ENCODE results near the gene SURF4. TPM values are rescaled to one million over a fixed set of nuclear protein-coding genes. Genes with fewer than 3 reads are reported as not detected.

Gene SURF4
- total and polyA plus RNA-seq, 2 of the 13 experiments (the other 11 are each of a cell fraction or from before 2014, with no cell fraction given): 220 to 265 TPM

GRCh38 chr9:133421615-133422542 is 46.0 kb upstream of the SURF4 start, which contains the start of gene ADAMTS13 (continued):
- no peak for TF ChIP-seq SKI (IDR thresholded peaks at IDR 0.05; ENCODE audit: partially characterized antibody)
- TF ChIP-seq ZNF609 (CRISPR knock-in tag; IDR thresholded peaks at IDR 0.05; ENCODE audit: borderline replicate concordance): peak; percentile 37; the same call in 1 of the 2 replicates
- TF ChIP-seq ZSCAN29 (CRISPR knock-in tag; conservative IDR thresholded peaks at IDR 0.05): 0 out of 2 replicates have a peak, but pooled peaks have one; percentile 27
- peak; percentile 15; the same call in 1 of the 2 replicates for TF ChIP-seq ZMYM3 (CRISPR knock-in tag; IDR thresholded peaks at IDR 0.05)
- TF ChIP-seq KAT8 (CRISPR knock-in tag; IDR thresholded peaks at IDR 0.05): 0 out of 2 replicates have a peak, but pooled peaks have one; percentile 22
- TF ChIP-seq STAG1 (CRISPR knock-in tag; IDR thresholded peaks at IDR 0.05): peak; percentile 3; the same call in 1 of the 2 replicates
- TF ChIP-seq ESRRA (CRISPR knock-in tag; IDR thresholded peaks at IDR 0.05; ENCODE audit: low read depth): no peak
- TF ChIP-seq ZBTB38 (CRISPR knock-in tag; IDR thresholded peaks at IDR 0.05): 0 out of 2 replicates have a peak, but pooled peaks have one; percentile 4
- no peak for TF ChIP-seq LCORL (IDR thresholded peaks at IDR 0.05)
- TF ChIP-seq LCORL (CRISPR knock-in tag; IDR thresholded peaks at IDR 0.05): peak; percentile 51; the same call in 1 of the 2 replicates
- TF ChIP-seq, protein P1, sequence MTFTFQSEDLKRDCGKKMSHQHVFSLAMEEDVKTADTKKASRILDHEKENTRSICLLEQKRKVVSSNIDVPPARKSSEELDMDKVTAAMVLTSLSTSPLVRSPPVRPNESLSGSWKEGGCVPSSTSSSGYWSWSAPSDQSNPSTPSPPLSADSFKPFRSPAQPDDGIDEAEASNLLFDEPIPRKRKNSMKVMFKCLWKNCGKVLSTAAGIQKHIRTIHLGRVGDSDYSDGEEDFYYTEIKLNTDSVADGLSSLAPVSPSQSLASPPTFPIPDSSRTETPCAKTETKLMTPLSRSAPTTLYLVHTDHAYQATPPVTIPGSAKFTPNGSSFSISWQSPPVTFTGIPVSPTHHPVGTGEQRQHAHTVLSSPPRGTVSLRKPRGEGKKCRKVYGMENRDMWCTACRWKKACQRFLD (CRISPR knock-in tag; IDR thresholded peaks at IDR 0.05; ENCODE audit: borderline replicate concordance): peak; percentile 69; the same call in 1 of the 2 replicates
- TF ChIP-seq ZNF232 (CRISPR knock-in tag; IDR thresholded peaks at IDR 0.05; ENCODE audit: borderline replicate concordance): no peak
- no peak for TF ChIP-seq CENPT (CRISPR knock-in tag; IDR thresholded peaks at IDR 0.05; ENCODE audit: low read depth)
- 0 out of 2 replicates have a peak, but pooled peaks have one; percentile 9 for TF ChIP-seq ELF3 (CRISPR knock-in tag; IDR thresholded peaks at IDR 0.05)
- no peak for TF ChIP-seq GABPA (IDR thresholded peaks at IDR 0.05; ENCODE audit: low read depth, low read length)
- peak; percentile 55 for TF ChIP-seq GABPA (CRISPR knock-in tag; IDR thresholded peaks at IDR 0.05; ENCODE audit: low read depth)
- no peak; the same call in none of the 2 replicates for TF ChIP-seq PHF20 (CRISPR knock-in tag; IDR thresholded peaks at IDR 0.05)
- TF ChIP-seq SAP130 (CRISPR knock-in tag; IDR thresholded peaks at IDR 0.05; ENCODE audit: low read depth): peak; percentile 14
- TF ChIP-seq PHF8 (CRISPR knock-in tag; IDR thresholded peaks at IDR 0.05): peak; percentile 29; the same call in 1 of the 2 replicates
- no peak for TF ChIP-seq TEAD2 (CRISPR knock-in tag; IDR thresholded peaks at IDR 0.05)
- no peak for TF ChIP-seq ZNF335 (CRISPR knock-in tag; IDR thresholded peaks at IDR 0.05)
- 0 out of 2 replicates have a peak, but pooled peaks have one; percentile 7 for TF ChIP-seq AKAP8 (CRISPR knock-in tag; IDR thresholded peaks at IDR 0.05)
